Mucosa of descending colon (tissue), 3 donors: ENCODE data around the gene ARRB2. TPM values are rescaled to one million over a fixed set of nuclear protein-coding genes. Genes with fewer than 3 reads are reported as not detected.

ENCODE experiments used
- ATAC-seq: fragments of 200-7000 bp; cut with Tn5 transposase; one replicate; pipeline ENCODE4 v1.9.1; 2020; ENCODE audit warnings: mild to moderate bottlenecking, moderate library complexity
- DNase-seq, 3 donors: peaks; one replicate each; pipeline ENCODE4 v3.0.0-alpha.2; 2020
- H3K36me3 ChIP-seq: fragments of 200-600 bp; one replicate; pipeline ENCODE4 v1.8.0; 2021; ENCODE audit warnings: low read depth, mild to moderate bottlenecking
- H3K4me1 ChIP-seq: fragments of 200-600 bp; one replicate; pipeline ENCODE4 v1.8.0; 2021; ENCODE audit warnings: low read depth, mild to moderate bottlenecking
- H3K4me3 ChIP-seq: fragments of 200-600 bp; one replicate; pipeline ENCODE4 v1.8.0; 2021; ENCODE audit warnings: mild to moderate bottlenecking
- H3K9me3 ChIP-seq: fragments of 200-600 bp; one replicate; pipeline ENCODE4 v1.8.0; 2021; ENCODE audit warnings: mild to moderate bottlenecking
- intact Hi-C, 2 donors: fragments of 100-400 bp; cut with DNase I in 1 of 2; cut with micrococcal nuclease in 1 of 2; formaldehyde crosslinking; loops; one replicate each; pipeline versions ENCODE4 v1.11.0 to v1.11.1; 2022; cut with DNase I, micrococcal nuclease
- long read RNA-seq, 2 donors: library from polyadenylated mRNA; unstranded; transcript quantifications; one replicate each; pipeline ENCODE4 v2.0.0, GENCODE V29; 2019 to 2021
- total RNA-seq, 3 donors: library from RNA; stranded (reverse); fragmentation: NEBNext Ultra II Directional in 2 of 3; extraction: Animal tissue kit (Norgen Biotek cat#: 25700) in 2 of 3; gene quantifications; one replicate each; pipeline versions ENCODE4 v1.2.1 to v1.2.4, GENCODE V29; 2021 to 2023
- TF ChIP-seq, protein P1 (sequence below): fragments of 200-600 bp; IDR thresholded peaks from one replicate; pipeline ENCODE4 v1.8.0; 2022; ENCODE audit warnings: antibody characterized with exemption, mild to moderate bottlenecking
- donor health status: DM: no; HTN: no; CAD: no; lungs with moderate emphysema.
- donor health status: DM: no; HTN: no; CAD: no.
- donor health status: DM: no; HTN: yes; CAD: no.

Gene ARRB2
- total RNA-seq, result 10 to 100 TPM; 29.7 to 56.5 (median 49.9) TPM
- long read RNA-seq, donor 1, transcript ARRB2-201 (15 exons, 1,895 nt), result minor isoform, 16 of 57 reads
- long read RNA-seq, donor 1, transcript ARRB2-216 (14 exons, 1,348 nt), result major isoform, 19 of 57 reads
- long read RNA-seq, donor 1, partial matches to known transcripts, result 3 of 57 reads
- long read RNA-seq, donor 1, other reads (novel, unspliced or antisense), result 18 of 57 reads
- long read RNA-seq, donor 2, partial matches to known transcripts, result 3 of 9 reads
- long read RNA-seq, donor 2, other reads (novel, unspliced or antisense), result 0 of 9 reads

- H3K4me1 ChIP-seq, result peaks cover 17% of the 10 kb centered on the region
- H3K36me3 ChIP-seq, result no peaks in the 10 kb centered on the region
- H3K4me3 ChIP-seq, result peak within 1 kb of the TSS; percentile 19
- TF ChIP-seq, protein P1, sequence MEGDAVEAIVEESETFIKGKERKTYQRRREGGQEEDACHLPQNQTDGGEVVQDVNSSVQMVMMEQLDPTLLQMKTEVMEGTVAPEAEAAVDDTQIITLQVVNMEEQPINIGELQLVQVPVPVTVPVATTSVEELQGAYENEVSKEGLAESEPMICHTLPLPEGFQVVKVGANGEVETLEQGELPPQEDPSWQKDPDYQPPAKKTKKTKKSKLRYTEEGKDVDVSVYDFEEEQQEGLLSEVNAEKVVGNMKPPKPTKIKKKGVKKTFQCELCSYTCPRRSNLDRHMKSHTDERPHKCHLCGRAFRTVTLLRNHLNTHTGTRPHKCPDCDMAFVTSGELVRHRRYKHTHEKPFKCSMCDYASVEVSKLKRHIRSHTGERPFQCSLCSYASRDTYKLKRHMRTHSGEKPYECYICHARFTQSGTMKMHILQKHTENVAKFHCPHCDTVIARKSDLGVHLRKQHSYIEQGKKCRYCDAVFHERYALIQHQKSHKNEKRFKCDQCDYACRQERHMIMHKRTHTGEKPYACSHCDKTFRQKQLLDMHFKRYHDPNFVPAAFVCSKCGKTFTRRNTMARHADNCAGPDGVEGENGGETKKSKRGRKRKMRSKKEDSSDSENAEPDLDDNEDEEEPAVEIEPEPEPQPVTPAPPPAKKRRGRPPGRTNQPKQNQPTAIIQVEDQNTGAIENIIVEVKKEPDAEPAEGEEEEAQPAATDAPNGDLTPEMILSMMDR, result peak; percentile 30
- no peaks in the 10 kb centered on the region for H3K9me3 ChIP-seq
- intact Hi-C loops, result loop anchor here in 1 of 2 donors (10.0 kb wide), 1 partner anchor 175 kb away; no protein-coding TSS in a partner anchor
- DNase-seq (peak; percentile 96 to 99 (median 98)), ATAC-seq (peak; percentile 87)
Observed at GRCh38 chr17:4709794-4710692, at the start of gene ARRB2. Gene ARRB2, plus strand, starts transcription at chr17:4710632. Its CDS starts 90 bp downstream, at chr17:4710722.

DNA sequence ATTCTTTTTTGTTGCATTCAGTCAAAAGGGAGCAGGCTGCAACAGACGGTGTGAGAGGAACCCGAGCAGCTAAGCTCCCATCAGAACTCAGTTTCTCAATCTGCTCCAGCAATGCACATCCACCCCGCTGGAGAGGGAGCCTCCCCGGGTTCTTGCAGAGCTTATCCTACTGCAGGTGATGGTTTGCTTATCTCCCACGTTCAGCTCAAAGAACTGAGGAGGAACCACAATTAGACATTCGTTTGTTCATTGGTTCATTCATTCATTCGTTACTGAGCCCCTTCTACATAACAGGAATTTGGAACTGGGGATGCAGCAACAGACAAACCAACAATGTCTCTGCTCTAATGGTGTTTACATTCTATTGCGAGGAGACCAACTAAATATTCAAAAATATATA lies 46.7 kb upstream of the ARRB2 start:
- Histone ChIP-seq H3K4me3 (no peak overlapping the region), H3K9me3 (no peaks in the 10 kb centered on the region), H3K36me3 (no peaks in the 10 kb centered on the region), H3K4me1 (no peaks in the 10 kb centered on the region)
- ATAC-seq (no peak), DNase-seq (no peak)
- intact Hi-C loops, result no loop called here
- TF ChIP-seq, protein P1, result no peak

- Histone ChIP-seq H3K4me1 (no peaks in the 10 kb centered on the region), H3K4me3 (no peak overlapping the region), H3K36me3 (no peaks in the 10 kb centered on the region), H3K9me3 (no peaks in the 10 kb centered on the region)
- DNase-seq, result no peak
- TF ChIP-seq, protein P1, result no peak
- intact Hi-C loops, result no loop called here
- no peak for ATAC-seq
Observed at GRCh38 chr17:4664230-4664629, 46.2 kb upstream of the ARRB2 start.

DNA sequence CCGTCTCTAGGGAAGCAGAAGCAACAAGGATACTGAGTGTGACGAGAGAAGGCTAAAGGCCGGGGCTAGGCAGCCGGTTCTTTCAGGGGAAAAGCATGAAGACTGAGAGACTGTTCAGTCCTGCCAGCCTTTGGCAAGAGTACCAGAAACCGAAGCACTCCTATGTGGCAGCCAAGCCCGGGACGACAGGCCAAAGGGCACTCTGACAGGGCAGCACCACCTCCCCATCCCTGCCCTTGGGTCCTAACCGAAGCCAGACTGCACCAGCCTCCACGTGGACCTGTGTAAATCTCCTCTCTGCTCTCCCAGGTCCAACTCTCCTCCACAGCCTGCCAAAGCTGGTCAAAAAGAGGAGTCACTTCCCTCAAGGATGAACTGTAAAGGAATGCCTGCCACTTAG lies 45.4 kb upstream of the ARRB2 start:
- ATAC-seq (peak; percentile 82), DNase-seq (peak in 2 of 3 donors; percentile 33 to 48)
- intact Hi-C loops, result no loop called here
- H3K9me3 ChIP-seq, result no peaks in the 10 kb centered on the region
- no peaks in the 10 kb centered on the region for H3K4me1 ChIP-seq
- TF ChIP-seq, protein P1, result no peak
- H3K4me3 ChIP-seq, result no peak overlapping the region
- no peaks in the 10 kb centered on the region for H3K36me3 ChIP-seq

DNA sequence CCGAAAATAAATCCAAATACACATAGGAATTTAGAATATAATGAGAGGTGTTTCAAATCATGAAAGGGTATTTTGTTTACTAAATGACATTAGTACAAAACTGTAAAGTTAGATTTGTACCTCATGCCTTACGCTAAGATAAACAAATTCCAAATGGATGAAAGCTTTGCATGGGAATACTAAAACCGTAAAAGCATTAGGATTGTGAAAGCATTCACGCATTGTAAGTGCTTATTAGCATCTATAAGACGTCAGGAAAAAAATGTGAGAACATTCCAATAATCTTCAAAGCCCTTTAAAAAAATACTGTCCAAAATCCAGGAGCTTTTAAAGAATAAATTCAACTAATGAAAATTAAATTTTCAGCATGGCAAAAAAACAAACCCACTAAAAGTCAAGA lies 44.1 kb upstream of the ARRB2 start:
- DNase-seq (no peak), ATAC-seq (no peak)
- Histone ChIP-seq H3K36me3 (no peaks in the 10 kb centered on the region), H3K4me3 (no peak overlapping the region), H3K9me3 (no peaks in the 10 kb centered on the region), H3K4me1 (no peaks in the 10 kb centered on the region)
- TF ChIP-seq, protein P1, result no peak
- intact Hi-C loops, result no loop called here
